Lower lobe of right lung (tissue), 2 donors: ENCODE results near the gene EP400. TPM values are rescaled to one million over a fixed set of nuclear protein-coding genes. Genes with fewer than 3 reads are reported as not detected.
A peak's percentile ranks its signal among the peaks of the same experiment; 100 is the strongest.
"Not testable (repeated sequence)": the region's sequence is repeated elsewhere in the genome, so short reads cannot be mapped to it uniquely, and the experiment has no call there.

ENCODE experiments used
- ATAC-seq, 2 donors: fragments of 200-7000 bp; cut with Tn5 transposase; one replicate each; pipeline ENCODE4 v1.9.1; 2020 to 2022; ENCODE audit warnings: mild to moderate bottlenecking in 2 of 2, moderate library complexity in 2 of 2
- DNase-seq: peaks from one replicate; pipeline ENCODE4 v3.0.0-alpha.2; 2020
- H3K27ac ChIP-seq: fragments of 200-600 bp; one replicate; pipeline ENCODE4 v1.8.0; 2022
- H3K27me3 ChIP-seq: fragments of 200-600 bp; one replicate; pipeline ENCODE4 v1.8.0; 2022; ENCODE audit warnings: low read depth
- H3K36me3 ChIP-seq: fragments of 200-600 bp; one replicate; pipeline ENCODE4 v1.8.0; 2022; ENCODE audit warnings: mild to moderate bottlenecking
- H3K4me1 ChIP-seq: fragments of 200-600 bp; one replicate; pipeline ENCODE4 v1.8.0; 2022
- H3K4me3 ChIP-seq: fragments of 200-600 bp; one replicate; pipeline ENCODE4 v1.8.0; 2022; ENCODE audit warnings: mild to moderate bottlenecking
- H3K9me3 ChIP-seq: fragments of 200-600 bp; one replicate; pipeline ENCODE4 v1.8.0; 2022
- intact Hi-C: fragments of 100-400 bp; cut with DNase I; formaldehyde crosslinking; loops from one replicate; pipeline ENCODE4 v1.11.0; 2022
- total RNA-seq: library from RNA; stranded (reverse); fragmentation: NEBNext Ultra II Directional; extraction: Animal tissue kit (Norgen Biotek cat#: 25700); gene quantifications from one replicate; pipeline ENCODE4 v1.2.1, GENCODE V29; 2021
- TF ChIP-seq, protein P1 (sequence below): fragments of 200-600 bp; IDR thresholded peaks from one replicate; pipeline ENCODE4 v1.8.0; 2022; ENCODE audit warnings: antibody characterized with exemption, mild to moderate bottlenecking
- donor health status: DM: no; HTN: yes; CAD: no; lungs with severe emphysema.

The EP400 gene
- total RNA-seq, 1 donor from 2014 or later: 46.2 TPM

DNA sequence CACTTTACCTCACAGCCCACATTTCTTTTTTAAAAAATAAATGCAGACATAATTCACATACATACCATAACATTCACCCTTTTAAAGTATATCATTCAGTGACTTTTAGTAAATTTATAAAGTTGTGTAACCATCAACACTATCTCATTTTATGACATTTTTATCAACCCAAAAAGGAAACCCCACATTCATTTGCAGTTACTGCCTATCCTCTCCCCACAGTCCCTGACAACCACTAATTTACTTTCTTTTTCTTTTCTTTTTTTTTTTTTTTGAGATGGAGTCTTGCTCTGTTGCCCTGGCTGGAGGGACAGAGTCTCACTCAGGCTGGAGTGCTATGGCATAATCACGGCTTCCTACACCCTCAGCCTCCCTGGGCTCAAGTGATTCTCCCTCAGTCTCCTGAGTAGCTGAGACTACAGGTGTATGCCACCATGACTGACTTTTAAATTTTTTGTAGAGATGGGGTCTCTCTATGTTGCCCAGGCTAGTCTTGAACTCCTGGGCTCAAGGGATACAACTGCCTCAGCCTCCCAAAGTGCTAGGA is 1.5 kb upstream of the EP400 start:
- no peaks in the 10 kb centered on the region for H3K27me3 ChIP-seq
- no peak for ATAC-seq
- H3K9me3 ChIP-seq: no peaks in the 10 kb centered on the region
- H3K36me3 ChIP-seq: peaks cover 19% of the 10 kb centered on the region
- peaks cover 33% of the 10 kb centered on the region for H3K4me1 ChIP-seq
- DNase-seq: no peak
- TF ChIP-seq, protein P1, sequence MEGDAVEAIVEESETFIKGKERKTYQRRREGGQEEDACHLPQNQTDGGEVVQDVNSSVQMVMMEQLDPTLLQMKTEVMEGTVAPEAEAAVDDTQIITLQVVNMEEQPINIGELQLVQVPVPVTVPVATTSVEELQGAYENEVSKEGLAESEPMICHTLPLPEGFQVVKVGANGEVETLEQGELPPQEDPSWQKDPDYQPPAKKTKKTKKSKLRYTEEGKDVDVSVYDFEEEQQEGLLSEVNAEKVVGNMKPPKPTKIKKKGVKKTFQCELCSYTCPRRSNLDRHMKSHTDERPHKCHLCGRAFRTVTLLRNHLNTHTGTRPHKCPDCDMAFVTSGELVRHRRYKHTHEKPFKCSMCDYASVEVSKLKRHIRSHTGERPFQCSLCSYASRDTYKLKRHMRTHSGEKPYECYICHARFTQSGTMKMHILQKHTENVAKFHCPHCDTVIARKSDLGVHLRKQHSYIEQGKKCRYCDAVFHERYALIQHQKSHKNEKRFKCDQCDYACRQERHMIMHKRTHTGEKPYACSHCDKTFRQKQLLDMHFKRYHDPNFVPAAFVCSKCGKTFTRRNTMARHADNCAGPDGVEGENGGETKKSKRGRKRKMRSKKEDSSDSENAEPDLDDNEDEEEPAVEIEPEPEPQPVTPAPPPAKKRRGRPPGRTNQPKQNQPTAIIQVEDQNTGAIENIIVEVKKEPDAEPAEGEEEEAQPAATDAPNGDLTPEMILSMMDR: no peak
- H3K4me3 ChIP-seq: no peak overlapping the region
- H3K27ac ChIP-seq: peak overlapping the region; percentile 85
- intact Hi-C loops: no loop called here

DNA sequence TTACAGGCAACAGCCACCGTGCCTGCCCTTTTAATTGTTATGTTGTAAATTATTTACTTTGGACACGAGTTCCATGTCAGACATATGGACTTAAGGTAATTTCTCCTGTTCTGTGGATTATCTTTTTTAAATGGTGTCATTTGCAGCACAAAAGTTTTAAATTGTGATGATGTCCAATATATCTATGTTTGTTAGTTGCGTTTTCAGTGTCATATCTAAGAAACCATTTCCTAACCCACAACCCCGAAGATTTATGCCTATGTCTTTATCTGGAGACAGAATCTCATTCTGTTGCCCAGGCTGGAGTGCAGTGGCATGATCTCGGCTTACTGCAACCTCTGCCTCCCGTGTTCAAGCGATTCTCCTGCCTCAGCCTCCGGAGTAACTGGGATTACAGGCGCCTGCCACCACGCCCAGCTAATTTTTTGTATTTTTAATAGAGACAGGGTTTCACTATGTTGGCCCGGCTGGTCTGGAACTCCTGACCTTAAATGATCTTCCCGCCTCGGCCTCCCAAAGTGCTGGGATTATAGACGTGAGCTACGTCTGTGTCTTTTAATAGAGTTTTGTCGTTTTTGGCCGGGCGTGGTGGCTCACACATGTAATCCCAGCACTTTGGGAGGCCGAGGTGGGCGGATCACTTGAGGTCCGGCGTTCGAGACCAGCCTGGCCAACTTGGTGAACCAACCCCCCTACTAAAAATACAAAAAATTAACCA is 870 bp upstream of the EP400 start:
- Histone ChIP-seq H3K27ac (peak overlapping the region; percentile 85), H3K36me3 (peaks cover 13% of the 10 kb centered on the region), H3K4me3 (peak overlapping the region; percentile 96), H3K4me1 (peaks cover 33% of the 10 kb centered on the region)
- ATAC-seq, intact Hi-C loops, H3K9me3 ChIP-seq, DNase-seq, H3K27me3 ChIP-seq: not testable (repeated sequence)

DNA sequence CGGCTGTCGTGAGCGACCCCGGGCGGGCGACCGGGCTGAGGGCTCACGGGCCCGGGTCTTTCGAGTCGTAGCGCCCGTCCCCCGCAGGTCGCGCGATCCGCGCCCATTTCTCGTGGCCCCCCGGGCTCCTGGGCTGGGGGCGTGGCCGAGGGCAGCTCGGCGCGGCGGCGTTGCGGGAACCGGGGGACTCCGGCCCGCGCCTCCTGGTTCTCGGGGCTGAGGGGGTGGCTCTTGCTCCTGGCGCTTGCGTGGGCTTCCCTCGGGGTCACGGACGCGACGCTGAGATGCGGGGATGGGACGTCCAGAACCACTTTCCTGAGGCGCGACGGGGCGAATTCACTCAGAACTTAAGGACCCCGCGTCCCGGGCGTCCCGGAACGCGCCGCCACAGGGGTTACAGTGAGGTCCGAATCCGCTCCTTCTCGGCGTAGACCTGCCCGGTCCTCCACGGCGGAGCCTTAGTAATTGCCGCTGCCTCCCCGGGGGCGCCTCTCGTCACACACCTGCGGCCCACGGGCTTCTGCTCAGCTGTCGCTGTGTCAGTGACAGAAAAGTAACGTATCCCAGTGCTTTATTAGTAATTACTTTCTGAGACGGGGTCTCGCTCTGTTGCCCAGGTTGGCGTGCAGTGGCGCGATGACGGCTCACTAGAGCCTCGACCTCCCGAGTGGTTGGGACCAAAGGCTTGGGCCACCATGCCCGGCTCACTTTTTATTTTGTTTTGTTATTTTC is 606 bp downstream of the EP400 start:
- peak overlapping the region; percentile 96 for H3K4me3 ChIP-seq
- ATAC-seq: peak; percentile 15 to 53
- DNase-seq: peak; percentile 61
- no peaks in the 10 kb centered on the region for H3K9me3 ChIP-seq
- no peaks in the 10 kb centered on the region for H3K36me3 ChIP-seq
- H3K27ac ChIP-seq: peak overlapping the region; percentile 85
- peaks cover 33% of the 10 kb centered on the region for H3K4me1 ChIP-seq
- TF ChIP-seq, protein P1: no peak
- intact Hi-C loops: no loop called here
- H3K27me3 ChIP-seq: no peaks in the 10 kb centered on the region

DNA sequence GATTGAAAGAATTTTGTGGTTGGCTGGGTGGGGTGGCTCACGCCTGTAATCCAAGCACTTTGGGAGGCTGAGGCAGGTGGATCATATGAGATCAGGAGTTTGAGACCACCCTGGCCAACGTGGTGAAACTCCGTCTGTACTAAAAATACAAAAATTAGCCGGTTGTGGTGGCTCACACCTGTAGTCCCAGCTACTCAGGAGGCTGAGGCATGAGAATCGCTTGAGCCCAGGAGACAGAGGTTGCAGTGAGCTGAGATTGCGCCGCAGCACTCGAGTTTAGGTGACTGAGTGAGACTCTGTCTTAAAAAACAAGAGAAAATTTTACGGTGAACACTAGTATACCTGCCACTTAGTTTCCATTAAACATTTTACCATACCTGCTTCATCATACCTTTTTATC is 4.1 kb downstream of the EP400 start:
- peaks cover 42% of the 10 kb centered on the region for H3K4me1 ChIP-seq
- H3K9me3 ChIP-seq, H3K4me3 ChIP-seq, DNase-seq, H3K36me3 ChIP-seq, ATAC-seq, intact Hi-C loops, H3K27ac ChIP-seq, H3K27me3 ChIP-seq: not testable (repeated sequence)

DNA sequence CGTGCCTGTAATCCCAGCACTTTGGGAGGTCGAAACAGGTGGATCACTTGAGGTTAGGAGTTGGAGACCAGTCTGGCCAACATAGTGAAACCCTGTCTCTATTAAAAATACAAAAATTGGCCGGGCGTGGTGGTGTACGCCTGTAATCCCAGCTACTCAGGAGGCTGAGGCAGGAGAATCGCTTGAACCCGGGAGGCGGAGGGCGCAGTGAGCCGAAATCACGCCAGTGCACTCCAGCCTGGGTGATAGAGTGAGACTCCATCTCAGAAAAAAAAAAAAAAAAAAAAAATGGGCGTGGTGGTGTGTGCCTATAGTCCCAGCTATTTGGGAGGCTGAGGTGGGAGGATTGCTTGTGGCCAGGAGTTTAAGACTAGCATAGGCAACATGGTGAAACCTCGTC is 4.7 kb downstream of the EP400 start:
- intact Hi-C loops, H3K27ac ChIP-seq, H3K36me3 ChIP-seq, ATAC-seq, H3K9me3 ChIP-seq, H3K27me3 ChIP-seq, DNase-seq, H3K4me3 ChIP-seq: not testable (repeated sequence)
- H3K4me1 ChIP-seq: peaks cover 40% of the 10 kb centered on the region

DNA sequence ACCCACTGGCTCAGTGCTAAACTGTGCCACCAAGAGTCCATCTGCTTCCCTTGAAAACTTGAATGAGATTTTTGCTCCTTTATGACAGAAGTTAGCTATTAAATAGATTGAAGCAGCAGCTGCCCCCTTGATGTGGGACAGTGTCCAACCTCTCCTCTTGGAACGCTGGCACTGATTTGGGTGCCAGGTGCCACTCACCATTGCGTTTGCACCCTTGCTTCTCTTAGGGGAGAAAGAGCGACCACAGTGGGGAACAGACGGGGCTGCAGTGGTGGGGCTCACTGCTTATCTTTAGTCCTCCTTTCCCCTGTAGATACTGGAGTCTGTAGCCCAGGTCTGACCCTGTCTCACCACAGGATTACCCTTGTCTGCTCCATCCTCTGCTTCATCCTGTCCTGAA is 9.4 kb downstream of the EP400 start:
- TF ChIP-seq, protein P1: no peak
- Histone ChIP-seq H3K27me3 (no peaks in the 10 kb centered on the region), H3K4me3 (no peak overlapping the region), H3K9me3 (no peaks in the 10 kb centered on the region), H3K4me1 (peaks cover 24% of the 10 kb centered on the region), H3K27ac (no peak overlapping the region), H3K36me3 (peaks cover 16% of the 10 kb centered on the region)
- DNase-seq (no peak), ATAC-seq (no peak)
- intact Hi-C loops: no loop called here
